ENCODE data around the gene SPHK2. TPM values are rescaled to one million over a fixed set of nuclear protein-coding genes. Genes with fewer than 3 reads are reported as not detected.

SPHK2 gene
- total RNA-seq, 1 experiment from 2014 or later = 19.9 TPM

DNA sequence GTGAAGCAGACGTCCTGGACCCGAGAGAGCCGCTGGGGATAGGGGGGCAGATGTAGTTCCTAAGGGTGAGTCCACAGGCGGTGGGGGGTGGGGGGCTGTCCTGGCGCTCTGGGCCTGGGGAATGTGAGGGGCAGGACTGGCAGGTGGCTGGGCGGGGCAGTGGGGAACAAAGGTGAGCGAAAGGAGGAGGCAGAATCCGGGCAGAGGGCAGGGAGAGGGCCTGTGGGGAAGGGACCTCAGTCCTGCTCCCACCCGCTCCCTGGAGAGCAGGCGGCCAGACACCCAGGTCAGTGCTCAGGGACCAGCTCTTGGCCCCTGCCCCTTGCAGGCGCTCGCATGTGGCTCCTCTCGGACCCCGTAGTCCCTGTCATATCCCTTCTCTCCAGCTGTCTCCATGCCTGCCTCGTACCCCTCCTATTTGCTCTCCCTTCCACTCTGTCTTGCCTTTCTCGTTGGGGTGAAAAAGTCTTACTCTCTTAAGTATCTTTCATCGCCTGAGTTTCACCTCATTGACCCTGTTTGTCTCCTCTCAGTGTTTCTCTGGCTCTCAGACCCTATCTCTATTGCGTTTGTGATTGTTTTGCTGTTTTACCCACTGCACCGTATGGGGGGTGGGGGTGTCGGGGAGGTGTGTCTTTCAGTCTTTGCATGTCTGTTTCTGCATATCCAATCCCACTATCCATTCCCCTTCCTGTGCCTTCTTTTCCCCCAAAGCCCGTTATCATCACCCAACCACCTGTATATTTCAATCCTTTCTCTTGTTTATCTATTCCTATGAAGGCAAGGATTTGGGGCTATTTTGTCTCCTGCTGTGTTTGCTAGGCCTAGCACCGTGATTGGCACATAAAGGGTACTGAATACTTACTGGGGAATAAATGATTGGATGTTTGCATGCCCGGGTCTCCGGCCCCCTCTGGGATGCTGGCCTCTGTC lies 5.8 kb downstream of the SPHK2 start:
- TF ChIP-seq SRF (IDR thresholded peaks at IDR 0.05; ENCODE audit: low read depth) = no peak
- TF ChIP-seq, protein P1, sequence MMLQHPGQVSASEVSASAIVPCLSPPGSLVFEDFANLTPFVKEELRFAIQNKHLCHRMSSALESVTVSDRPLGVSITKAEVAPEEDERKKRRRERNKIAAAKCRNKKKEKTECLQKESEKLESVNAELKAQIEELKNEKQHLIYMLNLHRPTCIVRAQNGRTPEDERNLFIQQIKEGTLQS (IDR thresholded peaks at IDR 0.05) = no peak
- TF ChIP-seq CBX3 (IDR thresholded peaks at IDR 0.05; ENCODE audit: low read depth) = no peak
- no peak for TF ChIP-seq EGR1 (IDR thresholded peaks at IDR 0.05; ENCODE audit: low read depth)
- TF ChIP-seq, protein P2, sequence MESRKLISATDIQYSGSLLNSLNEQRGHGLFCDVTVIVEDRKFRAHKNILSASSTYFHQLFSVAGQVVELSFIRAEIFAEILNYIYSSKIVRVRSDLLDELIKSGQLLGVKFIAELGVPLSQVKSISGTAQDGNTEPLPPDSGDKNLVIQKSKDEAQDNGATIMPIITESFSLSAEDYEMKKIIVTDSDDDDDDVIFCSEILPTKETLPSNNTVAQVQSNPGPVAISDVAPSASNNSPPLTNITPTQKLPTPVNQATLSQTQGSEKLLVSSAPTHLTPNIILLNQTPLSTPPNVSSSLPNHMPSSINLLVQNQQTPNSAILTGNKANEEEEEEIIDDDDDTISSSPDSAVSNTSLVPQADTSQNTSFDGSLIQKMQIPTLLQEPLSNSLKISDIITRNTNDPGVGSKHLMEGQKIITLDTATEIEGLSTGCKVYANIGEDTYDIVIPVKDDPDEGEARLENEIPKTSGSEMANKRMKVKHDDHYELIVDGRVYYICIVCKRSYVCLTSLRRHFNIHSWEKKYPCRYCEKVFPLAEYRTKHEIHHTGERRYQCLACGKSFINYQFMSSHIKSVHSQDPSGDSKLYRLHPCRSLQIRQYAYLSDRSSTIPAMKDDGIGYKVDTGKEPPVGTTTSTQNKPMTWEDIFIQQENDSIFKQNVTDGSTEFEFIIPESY (IDR thresholded peaks at IDR 0.05; ENCODE audit: extremely low read depth, insufficient replicate concordance, low read length) = no peak
- TF ChIP-seq ZFX (IDR thresholded peaks at IDR 0.05) = no peak
- TF ChIP-seq, protein P3, sequence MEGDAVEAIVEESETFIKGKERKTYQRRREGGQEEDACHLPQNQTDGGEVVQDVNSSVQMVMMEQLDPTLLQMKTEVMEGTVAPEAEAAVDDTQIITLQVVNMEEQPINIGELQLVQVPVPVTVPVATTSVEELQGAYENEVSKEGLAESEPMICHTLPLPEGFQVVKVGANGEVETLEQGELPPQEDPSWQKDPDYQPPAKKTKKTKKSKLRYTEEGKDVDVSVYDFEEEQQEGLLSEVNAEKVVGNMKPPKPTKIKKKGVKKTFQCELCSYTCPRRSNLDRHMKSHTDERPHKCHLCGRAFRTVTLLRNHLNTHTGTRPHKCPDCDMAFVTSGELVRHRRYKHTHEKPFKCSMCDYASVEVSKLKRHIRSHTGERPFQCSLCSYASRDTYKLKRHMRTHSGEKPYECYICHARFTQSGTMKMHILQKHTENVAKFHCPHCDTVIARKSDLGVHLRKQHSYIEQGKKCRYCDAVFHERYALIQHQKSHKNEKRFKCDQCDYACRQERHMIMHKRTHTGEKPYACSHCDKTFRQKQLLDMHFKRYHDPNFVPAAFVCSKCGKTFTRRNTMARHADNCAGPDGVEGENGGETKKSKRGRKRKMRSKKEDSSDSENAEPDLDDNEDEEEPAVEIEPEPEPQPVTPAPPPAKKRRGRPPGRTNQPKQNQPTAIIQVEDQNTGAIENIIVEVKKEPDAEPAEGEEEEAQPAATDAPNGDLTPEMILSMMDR (IDR thresholded peaks at IDR 0.05 in 2 of 3, conservative IDR thresholded peaks at IDR 0.05 in 1 of 3; ENCODE audit: borderline replicate concordance in 1 of 3, insufficient read depth in 1 of 3, low read depth in 2 of 3, low read length in 2 of 3) = no peak
- TF ChIP-seq CEBPB (IDR thresholded peaks at IDR 0.05; ENCODE audit: low read depth) = no peak
- no peak for TF ChIP-seq TCF7L2 (IDR thresholded peaks at IDR 0.05; ENCODE audit: borderline replicate concordance, extremely low read depth, insufficient read depth, insufficient read length)
- no peak for TF ChIP-seq SP1 (IDR thresholded peaks at IDR 0.05; ENCODE audit: low read depth)
- TF ChIP-seq POLR2AphosphoS5 (IDR thresholded peaks at IDR 0.05; ENCODE audit: low read depth, low read length) = no peak
- TF ChIP-seq POLR2A (IDR thresholded peaks at IDR 0.05; ENCODE audit: borderline replicate concordance, extremely low read depth, insufficient read depth, insufficient read length) = no peak
- no peak for TF ChIP-seq EZH2 (IDR thresholded peaks at IDR 0.05)
- TF ChIP-seq EZH2phosphoT487 (IDR thresholded peaks at IDR 0.05; ENCODE audit: borderline replicate concordance) = no peak
- H3K27ac ChIP-seq (ENCODE audit: low read depth, low read length) = peak overlapping the region; percentile 54
- H3K9me3 ChIP-seq (ENCODE audit: control insufficient read depth in 1 of 2, insufficient read depth in 1 of 2, low read depth in 1 of 2, low read length in 2 of 2) = no peaks in the 10 kb centered on the region
- RAD21 ChIA-PET (ENCODE audit: low non-redundant PET in 1 of 2, low total read pairs in 2 of 2, uncharacterized antibody in 2 of 2, unreplicated experiment in 2 of 2) = no interaction called here
- no peak for DNase-seq (ENCODE audit: low read depth, low spot score)
- no peaks in the 10 kb centered on the region for H4K20me1 ChIP-seq (ENCODE audit: insufficient read depth)
- no peaks in the 10 kb centered on the region for H3K9me2 ChIP-seq (ENCODE audit: insufficient read depth)
- no peak for ATAC-seq
- H3K4me3 ChIP-seq (replicated peaks in 1 of 2; ENCODE audit: low read depth in 1 of 2, low read length in 2 of 2) = peak overlapping the region; percentile 50 to 57
- no TSS peak for BruUV-seq (replicated peaks)
- H3K9ac ChIP-seq (ENCODE audit: low read length) = peak overlapping the region; percentile 62
- POLR2A ChIA-PET = no interaction called here
- intact Hi-C loops (cut with micrococcal nuclease) = no loop called here
- peaks cover 27 to 41% of the 10 kb centered on the region in 2 experiments for H3K4me1 ChIP-seq (ENCODE audit: control insufficient read depth in 1 of 2, insufficient read depth in 2 of 2, low read length in 2 of 2)
- no peaks in the 10 kb centered on the region for H3K36me3 ChIP-seq (ENCODE audit: control insufficient read depth in 1 of 2, insufficient read depth in 2 of 2, low read length in 2 of 2)
- H3K27me3 ChIP-seq (ENCODE audit: insufficient read depth, low read length) = no peaks in the 10 kb centered on the region
- H2AFZ ChIP-seq (ENCODE audit: low read depth, low read length, poor library complexity, severe bottlenecking) = no peak overlapping the region
- CTCF ChIA-PET = no interaction called here
- peaks cover 27% of the 10 kb centered on the region for H3K79me2 ChIP-seq (ENCODE audit: insufficient read depth, low read length)
- peak overlapping the region; percentile 82 for H3K4me2 ChIP-seq (ENCODE audit: low read length)
